ENCODE measurements around the gene MFSD6L.

The MFSD6L gene

DNA sequence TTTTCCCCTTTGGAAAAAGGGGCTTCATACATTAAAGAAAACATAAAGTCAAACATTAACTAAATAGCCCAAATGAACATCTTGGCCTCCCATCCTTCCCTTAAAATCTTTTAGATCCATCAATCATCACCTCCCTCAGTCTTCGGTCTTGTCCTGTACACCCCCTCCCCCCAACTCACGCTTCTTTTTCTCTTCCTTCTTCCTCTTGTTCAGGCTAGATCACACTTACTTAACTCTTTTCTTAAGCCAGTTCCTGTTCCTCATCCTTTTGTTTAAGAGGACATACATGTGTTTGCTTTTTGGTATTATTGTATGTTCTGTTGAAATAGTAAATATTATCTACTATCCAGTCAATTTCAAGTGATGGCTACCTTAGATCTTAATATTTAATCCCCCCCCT is 5.5 kb downstream of the MFSD6L start:
- no peak for DNase-seq (ENCODE audit: low read depth, low spot score)

DNA sequence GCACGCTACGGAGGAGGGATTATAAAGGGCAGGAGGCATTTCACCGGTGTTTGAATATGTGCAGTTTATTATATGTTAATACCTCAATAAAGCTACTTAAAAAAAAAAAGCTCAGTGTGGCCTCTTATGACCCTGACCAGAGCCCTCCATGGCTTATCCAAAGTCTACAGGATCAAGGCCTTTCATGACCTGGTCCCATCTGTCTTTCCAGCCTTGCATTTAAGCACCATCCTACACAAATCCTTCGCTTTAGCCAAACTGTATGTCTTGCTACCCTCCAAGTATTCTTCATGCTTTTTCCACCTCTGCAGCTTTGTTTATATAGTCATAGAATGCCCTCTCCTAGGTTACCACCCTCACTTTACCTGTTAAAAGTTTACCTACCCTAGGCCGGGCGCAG is 6.5 kb downstream of the MFSD6L start:
- DNase-seq (ENCODE audit: low read depth, low spot score) = no peak

DNA sequence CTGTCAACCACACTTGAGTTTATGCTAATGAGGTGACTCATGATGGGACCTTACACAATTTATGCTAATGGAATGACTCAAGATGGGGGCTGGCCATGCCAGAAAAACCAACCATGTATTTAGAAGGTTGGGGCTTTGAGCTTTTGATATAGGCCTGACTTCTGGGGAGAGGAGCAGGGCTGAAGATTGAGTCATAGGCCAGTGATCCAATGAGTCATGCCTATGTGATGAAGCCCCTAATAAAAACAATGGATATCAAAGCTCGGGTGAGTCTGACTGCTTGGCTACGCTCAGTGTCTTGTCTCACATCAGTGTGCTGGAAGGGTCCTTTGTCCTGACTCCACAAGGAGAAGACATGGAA is 7.3 kb downstream of the MFSD6L start:
- no peak for DNase-seq (ENCODE audit: low read depth, low spot score)

DNA sequence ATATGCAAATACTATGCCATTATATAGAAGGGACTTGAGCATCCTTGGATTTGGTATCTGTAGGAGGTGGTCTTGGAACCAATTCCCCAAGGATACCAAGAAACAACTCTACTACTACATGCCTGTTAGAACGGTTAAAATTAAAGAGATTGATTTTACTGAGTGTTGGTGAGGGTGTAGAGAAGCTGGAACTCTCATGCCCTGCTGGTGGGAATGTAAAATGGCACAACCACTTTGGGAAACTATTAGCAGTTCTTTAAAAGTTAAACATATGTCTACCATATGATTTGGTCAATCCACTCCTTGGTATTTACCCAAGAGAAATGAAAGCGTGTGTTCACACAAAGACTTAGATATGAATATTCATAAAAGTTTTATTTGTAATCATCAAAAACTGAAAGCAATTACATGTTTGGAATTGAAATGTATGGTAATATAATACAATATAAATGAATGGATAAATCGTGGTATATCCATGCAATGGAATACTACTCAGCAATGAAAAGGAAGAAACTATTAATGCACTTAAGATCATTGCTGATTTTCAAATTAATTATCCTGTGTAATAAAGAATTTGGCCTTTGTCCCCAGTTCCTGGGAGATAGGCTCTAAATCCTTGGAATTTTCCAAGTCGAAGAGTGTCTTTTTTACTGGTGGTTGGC is 7.8 kb downstream of the MFSD6L start:
- DNase-seq (ENCODE audit: low read depth, low spot score) = no peak

DNA sequence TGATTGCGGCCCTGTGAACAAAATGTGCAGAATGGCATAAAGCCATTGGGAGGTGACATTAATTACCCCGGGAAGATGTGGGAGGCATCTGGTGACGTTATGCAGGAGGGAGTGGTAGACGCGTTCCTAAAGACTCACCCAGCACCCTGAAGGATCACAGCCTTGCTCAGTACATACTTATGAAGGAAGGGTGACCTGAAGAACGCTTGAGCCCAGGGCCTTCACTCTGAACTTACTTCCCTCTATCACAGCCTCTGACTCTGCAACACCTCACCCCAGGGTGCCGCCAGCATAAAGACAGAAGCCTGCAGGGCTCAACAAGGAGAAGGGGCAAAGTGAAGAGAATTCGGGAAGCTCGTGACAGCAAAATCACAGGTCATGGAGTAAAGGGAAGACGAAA is 9.4 kb downstream of the MFSD6L start:
- DNase-seq (ENCODE audit: low read depth, low spot score) = no peak

DNA sequence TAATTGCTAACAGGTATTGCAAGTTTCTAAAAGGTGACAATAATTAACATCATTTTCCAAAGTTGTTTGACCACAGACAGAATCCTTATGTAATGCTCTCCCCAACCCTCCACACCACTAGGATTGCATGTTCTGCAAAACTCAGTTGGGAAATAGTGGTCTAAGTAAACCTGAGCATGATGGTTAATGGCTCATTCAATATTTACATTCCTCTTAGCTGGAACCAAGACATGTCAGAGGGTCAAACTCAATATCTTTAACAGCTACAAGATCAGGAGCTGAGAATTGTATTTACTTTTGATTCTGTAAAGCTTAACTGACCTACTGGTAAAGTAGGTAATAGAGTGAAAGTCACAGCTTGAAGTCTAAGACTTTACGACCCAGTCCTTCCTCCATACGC is 10.2 kb downstream of the MFSD6L start:
- DNase-seq (ENCODE audit: low read depth, low spot score) = no peak

DNA sequence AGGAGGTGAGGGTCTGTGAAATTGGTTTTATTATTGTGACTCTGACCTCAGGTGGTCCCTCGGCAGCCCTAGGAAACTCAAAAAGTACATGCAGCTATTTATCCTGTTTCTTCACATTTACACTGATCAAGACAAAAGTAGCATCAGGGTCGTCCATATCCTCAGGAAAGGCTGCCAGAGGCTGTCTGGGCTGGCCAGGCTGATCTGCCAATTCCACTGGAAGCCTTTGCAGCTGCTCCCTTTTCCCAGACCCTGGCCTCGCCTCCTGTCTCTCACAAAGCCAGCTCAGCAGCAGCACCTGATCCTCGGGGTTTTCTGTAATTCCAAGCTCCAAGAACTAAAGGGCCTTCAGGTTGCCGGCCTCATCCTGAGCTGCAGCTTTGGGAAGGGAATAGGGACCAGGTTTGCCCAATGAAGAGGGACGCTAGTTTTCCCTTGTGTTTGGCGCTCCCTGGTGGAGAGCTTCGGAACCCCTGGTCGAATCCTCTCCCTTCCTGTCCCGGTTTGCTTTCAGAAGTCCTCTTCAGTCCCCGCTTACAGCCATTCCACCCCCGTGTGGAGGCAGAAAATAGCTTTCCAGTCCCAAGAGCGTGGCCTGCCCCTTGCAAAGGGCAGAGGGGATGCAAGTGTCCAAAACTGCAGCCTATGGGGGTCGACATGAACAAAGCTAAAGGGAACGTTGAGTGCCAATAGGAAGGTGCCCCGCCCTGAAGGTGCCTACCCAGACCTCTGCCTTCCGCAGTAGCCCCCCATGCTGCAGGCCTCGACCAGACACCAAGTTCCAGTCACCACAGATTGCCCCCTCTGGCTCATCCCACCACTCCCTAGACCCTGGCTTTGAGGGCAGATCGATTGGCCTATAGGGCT is 13.4 kb downstream of the MFSD6L start:
- DNase-seq (ENCODE audit: low read depth, low spot score) = peak; percentile 26

DNA sequence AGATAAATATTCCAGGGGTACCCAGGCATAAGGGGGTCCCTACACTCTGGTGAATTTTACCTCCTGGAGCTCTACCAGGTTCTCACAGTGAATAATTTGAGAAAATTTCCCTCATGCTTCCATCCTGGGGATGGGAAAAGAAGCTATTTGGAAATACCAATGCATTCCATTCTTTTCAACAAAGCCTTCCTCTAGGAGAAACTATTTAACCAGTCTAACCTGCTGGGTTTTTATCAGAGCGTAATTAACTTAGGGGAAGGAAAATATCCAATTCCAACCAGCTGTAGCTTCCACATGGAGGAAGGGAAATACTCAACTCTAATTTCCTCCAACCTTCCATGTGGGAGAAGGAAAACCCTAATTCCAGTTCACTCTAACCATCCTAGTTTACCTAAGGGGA is 17.0 kb downstream of the MFSD6L start:
- DNase-seq (ENCODE audit: low read depth, low spot score) = no peak

DNA sequence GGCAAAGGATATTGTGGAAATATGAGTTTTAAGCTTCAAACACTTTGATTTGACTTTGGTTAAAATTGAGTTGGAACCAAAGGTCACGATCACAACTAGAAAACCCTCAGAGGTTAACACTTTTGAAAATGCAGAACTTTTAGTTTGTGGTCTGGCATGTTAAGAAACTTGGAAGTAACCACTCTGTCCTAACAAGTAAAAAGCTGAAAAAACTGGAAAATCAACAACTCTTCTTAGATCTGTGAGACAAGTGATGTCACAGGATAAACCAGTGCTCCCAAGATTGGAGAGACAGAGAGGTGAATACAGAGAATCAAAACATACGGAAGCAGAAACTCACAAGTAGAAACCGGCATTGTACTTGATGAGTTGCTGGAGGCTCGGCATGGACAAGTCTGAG is 17.4 kb downstream of the MFSD6L start:
- no peak for DNase-seq (ENCODE audit: low read depth, low spot score)

DNA sequence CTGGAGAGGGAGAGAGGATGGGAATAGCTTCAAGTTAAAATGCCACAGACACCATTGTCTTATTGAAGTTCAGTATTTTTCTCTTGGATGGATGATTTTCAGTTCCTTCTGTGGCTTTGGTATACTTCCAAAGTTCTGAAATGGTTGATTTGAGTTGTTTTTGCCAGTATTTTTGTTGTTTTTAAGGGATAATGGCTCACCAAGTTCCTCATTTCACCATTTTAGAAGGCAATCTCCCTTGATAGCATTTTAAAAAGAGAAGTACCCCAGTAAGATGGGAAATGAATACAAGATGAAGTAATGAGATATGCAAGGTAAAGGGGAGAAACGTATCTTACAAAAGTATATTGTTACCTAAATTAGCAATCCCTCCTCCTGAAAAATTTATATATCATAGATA is 22.3 kb downstream of the MFSD6L start:
- DNase-seq (ENCODE audit: low read depth, low spot score) = no peak

DNA sequence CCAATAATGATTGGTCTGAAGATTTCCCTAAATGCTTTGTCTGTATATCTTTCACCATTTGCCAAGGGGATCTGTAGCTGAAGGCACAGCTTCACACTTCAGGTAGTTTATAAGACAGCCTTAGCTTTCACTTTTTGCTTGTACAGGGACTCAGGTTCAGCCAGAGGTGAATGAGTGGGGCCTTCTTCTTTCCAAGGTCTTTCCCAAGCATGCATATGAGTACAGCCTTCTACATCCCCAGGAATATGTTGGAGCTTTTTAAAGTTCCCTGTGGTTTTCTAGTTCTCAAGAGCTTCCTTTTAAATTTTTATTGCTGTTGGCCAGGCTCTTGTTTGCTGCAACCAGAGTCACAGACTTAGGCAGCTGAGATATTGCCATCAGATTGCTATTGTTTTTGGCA is 22.9 kb downstream of the MFSD6L start:
- no peak for DNase-seq (ENCODE audit: low read depth, low spot score)

DNA sequence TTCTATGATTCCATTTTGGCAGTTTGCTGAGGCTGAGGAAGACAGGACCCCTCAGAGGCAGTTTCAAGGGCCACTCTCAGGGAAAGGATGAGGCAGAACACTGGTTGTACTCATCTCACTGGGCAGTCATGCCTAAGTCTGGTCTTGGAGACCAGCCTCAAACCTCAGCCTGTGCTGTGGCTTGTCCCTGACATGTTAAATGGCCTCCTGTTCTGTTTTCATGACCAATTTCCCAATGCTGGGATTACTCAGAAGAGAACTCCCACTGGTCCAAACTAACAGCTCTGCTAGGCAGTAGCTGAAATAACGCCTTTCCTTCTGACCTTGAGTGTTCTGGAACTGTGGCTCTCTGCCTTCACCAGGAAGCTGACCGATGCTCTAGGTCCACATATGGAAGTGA is 32.4 kb downstream of the MFSD6L start:
- no peak for DNase-seq (ENCODE audit: low read depth, low spot score)

DNA sequence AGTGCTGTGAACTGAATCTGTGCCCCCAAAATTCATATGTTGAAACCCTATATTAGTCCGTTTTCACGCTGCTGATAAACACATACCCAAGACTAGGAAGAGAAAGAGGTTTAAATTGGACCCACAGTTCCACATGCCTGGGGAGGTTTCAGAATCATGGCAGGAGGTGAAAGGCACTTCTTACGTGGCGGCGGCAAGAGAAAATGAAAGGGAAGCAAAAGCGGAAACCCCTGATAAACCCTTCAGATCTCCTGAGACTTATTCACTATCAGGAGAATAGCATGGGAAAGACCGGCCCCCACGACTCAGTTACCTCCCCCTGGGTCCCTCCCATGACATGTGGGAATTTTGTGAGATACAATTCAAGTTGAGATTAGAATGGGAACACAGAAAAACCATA is 37.2 kb downstream of the MFSD6L start:
- no peak for DNase-seq (ENCODE audit: low read depth, low spot score)

DNA sequence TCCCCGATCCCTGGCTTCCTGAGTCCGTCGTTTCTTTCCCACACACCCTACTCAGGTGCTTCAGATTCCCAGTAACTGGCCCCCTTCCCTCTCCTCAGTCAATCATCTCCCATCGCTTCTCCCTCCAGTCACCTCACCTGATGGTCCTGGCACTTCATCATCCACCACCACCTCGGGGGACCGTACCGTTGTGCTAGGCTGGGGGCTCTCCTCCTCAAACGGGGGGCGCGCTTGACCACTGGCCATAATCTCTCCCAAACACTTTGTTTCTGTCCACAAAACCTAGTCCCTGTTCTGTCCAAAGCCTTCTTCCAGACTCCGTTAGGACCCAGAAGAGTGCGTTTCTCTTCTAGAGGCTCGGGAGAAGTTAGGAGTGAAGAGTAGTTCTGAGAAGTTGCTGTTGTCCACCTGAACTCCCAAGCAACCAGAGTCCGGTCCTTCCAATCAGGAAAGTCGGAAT is 41.0 kb downstream of the MFSD6L start, which contains the start of gene SPDYE4:
TSS of gene SPDYE4 (minus strand) at position 410 of the 460 bp plus-strand sequence. CDS start at position 246, 164 bp downstream.
- no peak for DNase-seq (ENCODE audit: low read depth, low spot score)

DNA sequence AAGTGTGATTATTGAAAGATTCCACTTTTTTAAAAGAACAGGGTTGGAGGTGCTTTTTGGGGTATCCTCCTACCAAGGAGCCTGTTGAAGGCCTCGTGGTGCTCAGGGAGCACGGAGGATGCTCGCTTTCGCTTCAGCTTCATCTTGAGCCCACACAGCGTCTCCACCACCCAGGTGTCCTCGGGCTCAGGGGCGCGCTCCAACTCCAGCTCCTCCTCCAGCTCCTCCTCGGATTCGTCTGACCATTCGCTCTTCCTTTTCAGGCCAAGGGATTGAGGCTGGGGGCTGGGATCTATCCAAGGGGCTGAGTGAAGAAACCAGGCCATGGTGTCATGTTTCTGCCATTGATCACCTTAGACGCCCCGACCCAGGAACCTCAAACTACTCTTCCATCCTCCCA is 42.0 kb downstream of the MFSD6L start:
- DNase-seq (ENCODE audit: low read depth, low spot score) = no peak

DNA sequence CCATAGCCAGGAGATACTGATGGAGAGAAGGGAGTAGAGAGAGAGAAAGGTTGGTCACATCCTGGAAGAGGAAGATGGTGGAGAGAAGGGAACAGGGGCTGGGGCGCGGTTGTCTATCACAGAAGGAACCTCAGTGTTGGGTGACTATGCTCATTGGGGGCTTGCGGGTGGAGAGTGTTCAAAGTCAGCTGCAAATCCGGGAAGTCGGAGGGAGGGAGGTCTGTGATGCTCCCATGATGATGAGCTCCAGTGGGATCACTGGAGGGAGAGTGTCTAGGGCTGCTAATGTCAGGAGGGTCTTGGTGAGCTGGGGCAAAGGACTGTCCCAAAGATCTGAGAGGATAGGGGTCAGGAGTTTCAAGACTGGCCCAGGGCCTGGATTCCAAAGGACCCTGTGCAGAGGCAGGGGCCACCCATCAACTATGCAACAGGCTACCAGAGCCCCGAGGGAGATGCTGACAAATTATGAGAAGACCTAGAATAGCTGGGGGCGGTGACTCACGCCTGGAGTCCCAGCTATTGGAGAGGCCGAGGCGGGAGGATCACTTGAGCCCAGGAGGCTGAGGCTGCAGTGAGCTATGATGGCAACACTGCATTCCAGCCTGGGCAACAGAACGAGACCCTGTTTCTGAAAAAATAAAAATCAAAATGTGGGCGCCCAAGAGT is 43.4 kb downstream of the MFSD6L start:
- no peak for DNase-seq (ENCODE audit: low read depth, low spot score)

DNA sequence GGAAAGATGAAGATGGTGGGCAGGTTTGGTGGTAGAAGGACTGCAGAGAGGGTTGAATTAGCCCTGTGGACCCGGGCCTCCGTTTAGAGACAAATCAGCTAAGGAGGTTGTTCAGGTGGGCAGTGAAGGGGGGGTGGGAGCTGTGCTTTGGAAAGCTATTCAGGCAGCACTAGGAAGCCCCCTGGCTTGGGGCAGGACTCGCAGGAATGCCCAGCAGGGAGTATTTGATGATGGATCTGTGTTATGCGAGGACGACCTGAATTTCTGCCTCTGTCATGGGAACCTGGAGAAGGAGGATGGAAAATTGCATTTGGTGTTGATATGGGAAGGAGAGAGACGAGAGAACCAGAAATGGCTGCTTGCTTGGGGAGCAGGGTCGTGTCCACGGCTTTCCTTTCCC is 44.3 kb downstream of the MFSD6L start:
- no peak for DNase-seq (ENCODE audit: low read depth, low spot score)

DNA sequence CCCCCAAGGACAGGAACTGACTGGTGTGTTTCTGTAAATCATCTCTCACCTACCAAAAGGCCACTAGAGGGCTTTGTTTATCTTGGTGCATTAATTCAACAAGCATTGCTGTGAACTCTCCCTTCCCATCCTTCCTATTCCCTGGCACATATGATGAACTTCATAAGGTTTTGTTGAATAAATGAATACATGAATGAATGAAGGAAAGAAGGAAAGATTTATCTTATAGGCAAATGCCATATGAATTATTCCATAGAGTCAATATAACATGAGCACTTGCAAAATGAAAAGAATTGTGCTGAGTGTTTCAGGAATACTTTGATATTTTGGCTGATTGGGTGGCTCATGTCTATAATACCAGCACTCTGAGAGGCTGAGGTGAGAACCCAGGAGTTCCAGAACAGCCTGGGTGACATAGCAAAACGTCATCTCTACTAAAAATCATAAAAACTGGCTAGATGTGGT is 45.2 kb downstream of the MFSD6L start:
- DNase-seq (ENCODE audit: low read depth, low spot score) = no peak

DNA sequence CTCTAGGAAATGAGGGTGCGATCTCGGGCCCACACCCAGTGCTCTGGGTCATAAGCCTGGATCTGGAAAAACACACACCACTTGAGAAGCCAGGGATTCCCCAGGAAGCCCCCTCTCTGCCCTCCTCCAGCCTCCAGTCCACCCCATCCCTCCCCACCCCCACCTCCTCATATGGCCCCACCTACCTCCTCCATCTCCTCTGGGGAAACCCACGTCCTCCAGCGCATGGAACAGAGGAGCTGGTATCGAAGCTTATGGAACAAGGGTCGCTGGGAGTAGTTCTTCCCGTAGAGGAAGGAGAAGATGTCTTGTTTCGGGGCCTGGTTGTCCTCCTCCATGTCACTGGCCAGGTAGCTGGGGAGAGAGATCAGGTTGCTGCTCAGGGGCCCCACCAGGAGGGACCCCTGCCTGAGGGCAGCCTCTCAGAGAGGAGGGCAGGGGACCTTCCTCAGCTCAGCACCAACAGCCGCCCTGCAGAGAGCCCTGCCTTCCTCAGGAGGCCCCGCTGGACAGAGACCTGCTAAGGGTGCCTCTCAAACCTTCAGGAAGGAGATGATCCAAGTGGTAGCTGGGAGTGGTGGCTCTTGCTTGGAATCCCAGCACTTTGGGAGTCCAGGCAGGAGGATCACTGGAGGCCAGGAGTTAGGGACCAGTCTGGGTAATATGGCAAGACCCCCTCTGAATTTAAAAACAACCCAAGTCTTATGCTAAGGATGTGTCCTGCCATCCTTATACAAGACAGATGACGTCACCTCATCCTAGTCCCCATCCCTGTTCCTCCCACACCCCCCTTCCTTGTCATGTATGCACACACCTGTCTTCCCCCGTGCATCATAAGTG is 45.8 kb downstream of the MFSD6L start:
- DNase-seq (ENCODE audit: low read depth, low spot score) = no peak

DNA sequence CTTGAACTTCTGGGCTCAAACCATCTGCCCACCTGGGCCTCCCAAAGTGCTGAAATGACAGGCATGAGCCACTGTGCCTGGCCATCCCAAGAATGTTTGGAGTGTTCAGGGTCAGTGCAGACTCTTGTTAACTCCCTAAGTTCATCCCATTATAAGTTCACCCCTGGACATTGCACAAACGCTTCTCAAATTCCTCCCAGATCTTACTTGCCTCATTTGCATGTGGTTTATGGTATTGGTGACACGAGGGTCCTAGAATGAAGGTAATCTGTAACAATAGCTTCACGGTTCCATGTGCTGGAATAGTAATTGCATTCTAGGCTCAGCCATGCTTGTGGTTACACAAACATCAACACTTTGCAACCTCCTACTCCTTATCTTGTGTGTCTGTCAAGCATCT is 49.5 kb downstream of the MFSD6L start:
- DNase-seq (ENCODE audit: low read depth, low spot score) = no peak

DNA sequence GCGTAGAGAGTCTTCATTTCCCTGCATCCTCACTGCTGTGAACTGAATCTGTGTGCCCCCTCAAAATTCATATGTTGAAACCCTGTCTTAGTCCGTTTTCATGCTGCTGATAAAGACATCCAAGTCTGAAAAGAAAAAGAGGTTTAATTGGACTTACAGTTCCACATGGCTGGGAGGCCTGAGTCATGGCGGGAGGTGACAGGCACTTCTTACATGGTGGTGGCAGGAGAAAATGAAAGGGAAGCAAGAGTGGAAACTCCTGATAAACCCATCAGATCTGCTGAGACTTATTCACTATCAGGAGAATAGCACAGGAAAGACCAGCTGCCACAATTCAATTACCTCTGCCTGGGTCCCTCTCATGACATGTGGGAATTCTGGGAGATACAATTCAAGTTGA is 51.4 kb downstream of the MFSD6L start:
- DNase-seq (ENCODE audit: low read depth, low spot score) = no peak
